SK-N-SH (cell line): ENCODE measurements around the gene MIGA2. TPM values are rescaled to one million over a fixed set of nuclear protein-coding genes. Genes with fewer than 3 reads are reported as not detected.

ENCODE experiments used
- CTCF ChIP-seq: fragments of 200-600 bp; sonication (generic); IDR thresholded peaks from 2 replicates; pipeline ENCODE4 v1.6.1; 2017; ENCODE audit warnings: antibody characterized with exemption, mild to moderate bottlenecking, moderate library complexity
- ELF1 ChIP-seq: IDR thresholded peaks from 2 replicates; pipeline ENCODE4 v1.4.0; 2012
- EP300 ChIP-seq, 2 experiments: IDR thresholded peaks; 2 replicates each; pipeline versions ENCODE4 v1.4.0 to v1.6.1; 2012; ENCODE audit warnings: borderline replicate concordance in 1 of 2, low read depth in 1 of 2, low read length in 1 of 2
- EZH2phosphoT487 ChIP-seq: fragments of 200-600 bp; sonication (generic); IDR thresholded peaks from 2 replicates; pipeline ENCODE4 v1.6.1; 2017; ENCODE audit warnings: low read depth, mixed run types, mild to moderate bottlenecking, antibody characterized with exemption, moderate library complexity, borderline replicate concordance
- FOXM1 ChIP-seq: IDR thresholded peaks from 2 replicates; pipeline ENCODE4 v1.4.0; 2012; ENCODE audit warnings: low read depth, mild to moderate bottlenecking
- NRF1 ChIP-seq: IDR thresholded peaks from 2 replicates; pipeline ENCODE4 v1.6.1; 2012; ENCODE audit warnings: low read depth, mild to moderate bottlenecking, low read length
- RCOR1 ChIP-seq: fragments of 150-350 bp; IDR thresholded peaks from 2 replicates; pipeline ENCODE4 v1.6.1; 2017; ENCODE audit warnings: antibody characterized with exemption, low read length
- RFX5 ChIP-seq: IDR thresholded peaks from 2 replicates; pipeline ENCODE4 v1.6.1; 2012; ENCODE audit warnings: mild to moderate bottlenecking, improper control_type of control experiment, low read length
- SIN3A ChIP-seq: IDR thresholded peaks from 2 replicates; pipeline ENCODE4 v1.6.1; 2012; ENCODE audit warnings: low read depth, mild to moderate bottlenecking, low read length, moderate library complexity, borderline replicate concordance
- TCF12 ChIP-seq: IDR thresholded peaks from 2 replicates; pipeline ENCODE4 v1.4.0; 2012
- TEAD4 ChIP-seq: IDR thresholded peaks from 2 replicates; pipeline ENCODE4 v1.4.0; 2012; ENCODE audit warnings: mild to moderate bottlenecking, borderline replicate concordance; ENCODE audit not compliant: insufficient read depth
- USF1 ChIP-seq: IDR thresholded peaks from 2 replicates; pipeline ENCODE4 v1.4.0; 2012; ENCODE audit warnings: low read depth, borderline replicate concordance
- USF2 ChIP-seq: fragments of 150-350 bp; IDR thresholded peaks from 2 replicates; pipeline ENCODE4 v1.6.1; 2017; ENCODE audit warnings: antibody characterized with exemption, low read length, low read depth, borderline replicate concordance
- YY1 ChIP-seq: IDR thresholded peaks from 2 replicates; pipeline ENCODE4 v1.4.0; 2012; ENCODE audit warnings: low read depth, mild to moderate bottlenecking
- polyA plus RNA-seq, 3 experiments: library from polyadenylated mRNA; depleted of rRNA; stranded (reverse); fragments of >200 nt; gene quantifications; 2 replicates each; pipeline ENCODE4 v1.2.3, GENCODE V29; 2012
- TF ChIP-seq, protein P1 (sequence below): fragments of 150-350 bp; IDR thresholded peaks from 2 replicates; pipeline ENCODE4 v1.6.1; 2016; ENCODE audit warnings: mild to moderate bottlenecking, low read depth, low read length
- TF ChIP-seq, protein P2 (sequence below): IDR thresholded peaks from 2 replicates; pipeline ENCODE4 v1.4.0; 2012; ENCODE audit warnings: low read depth
- TF ChIP-seq, protein P3 (sequence below): IDR thresholded peaks from 2 replicates; pipeline ENCODE4; 2012

MIGA2 gene
- polyA plus RNA-seq, 1 of the 3 experiments (the other 2 are of a cell fraction): 21.2 TPM

DNA sequence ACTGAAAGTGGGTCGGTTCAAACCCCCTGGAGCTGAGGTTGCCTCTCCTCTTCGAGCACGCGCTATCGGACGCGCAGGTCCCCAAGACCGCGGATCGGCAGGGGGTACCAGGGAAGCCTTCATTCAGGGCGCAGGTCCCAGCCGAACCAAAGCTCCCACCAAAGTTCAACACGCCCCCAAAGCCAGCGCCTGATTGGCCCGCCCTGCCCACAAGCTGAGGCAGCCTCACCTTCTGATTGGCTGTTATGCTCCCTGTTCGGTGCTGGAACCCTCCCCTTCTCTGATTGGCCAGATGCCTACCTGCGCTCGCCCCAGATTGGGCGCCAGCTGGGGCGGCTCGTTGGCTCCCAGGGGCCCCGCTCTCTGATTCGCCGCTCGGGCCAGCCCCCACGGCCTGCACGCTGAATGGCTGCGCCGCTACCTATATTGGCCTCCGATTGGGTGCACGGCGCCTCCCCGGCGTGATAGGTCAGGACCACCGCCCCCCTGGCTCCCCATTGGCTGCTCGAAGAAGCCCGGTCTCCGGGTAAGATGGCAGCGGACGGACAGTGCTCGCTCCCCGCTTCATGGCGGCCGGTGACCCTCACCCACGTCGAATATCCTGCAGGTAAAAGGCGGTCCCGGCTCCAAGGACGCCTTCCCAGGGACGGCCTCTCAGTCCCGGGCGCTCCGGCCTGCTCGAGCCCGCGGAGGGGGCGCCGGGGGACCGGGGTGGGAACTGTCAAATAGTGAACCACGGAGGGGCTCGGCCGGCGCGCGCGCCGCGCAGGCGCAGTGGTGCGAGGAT lies 44.4 kb downstream of the MIGA2 start, which contains the start of gene DOLPP1 (continued):
- TF ChIP-seq, protein P1, sequence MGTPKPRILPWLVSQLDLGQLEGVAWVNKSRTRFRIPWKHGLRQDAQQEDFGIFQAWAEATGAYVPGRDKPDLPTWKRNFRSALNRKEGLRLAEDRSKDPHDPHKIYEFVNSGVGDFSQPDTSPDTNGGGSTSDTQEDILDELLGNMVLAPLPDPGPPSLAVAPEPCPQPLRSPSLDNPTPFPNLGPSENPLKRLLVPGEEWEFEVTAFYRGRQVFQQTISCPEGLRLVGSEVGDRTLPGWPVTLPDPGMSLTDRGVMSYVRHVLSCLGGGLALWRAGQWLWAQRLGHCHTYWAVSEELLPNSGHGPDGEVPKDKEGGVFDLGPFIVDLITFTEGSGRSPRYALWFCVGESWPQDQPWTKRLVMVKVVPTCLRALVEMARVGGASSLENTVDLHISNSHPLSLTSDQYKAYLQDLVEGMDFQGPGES: peak; percentile 96
- TF ChIP-seq FOXM1: no peak
- peak; percentile 44 for TF ChIP-seq USF2
- no peak for TF ChIP-seq NRF1
- TF ChIP-seq EP300 (IDR thresholded peaks at IDR 0.05; ENCODE audit: borderline replicate concordance in 1 of 2, low read depth in 1 of 2, low read length in 1 of 2): 0 out of 4 replicates have a peak, but pooled peaks of 1 of the 2 experiments have one; percentile 6
- TF ChIP-seq RCOR1: no peak
- TF ChIP-seq, protein P2, sequence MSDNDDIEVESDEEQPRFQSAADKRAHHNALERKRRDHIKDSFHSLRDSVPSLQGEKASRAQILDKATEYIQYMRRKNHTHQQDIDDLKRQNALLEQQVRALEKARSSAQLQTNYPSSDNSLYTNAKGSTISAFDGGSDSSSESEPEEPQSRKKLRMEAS: peak; percentile 25; the same call in 1 of the 2 replicates
- TF ChIP-seq SIN3A: peak; percentile 87
- TF ChIP-seq, protein P3, sequence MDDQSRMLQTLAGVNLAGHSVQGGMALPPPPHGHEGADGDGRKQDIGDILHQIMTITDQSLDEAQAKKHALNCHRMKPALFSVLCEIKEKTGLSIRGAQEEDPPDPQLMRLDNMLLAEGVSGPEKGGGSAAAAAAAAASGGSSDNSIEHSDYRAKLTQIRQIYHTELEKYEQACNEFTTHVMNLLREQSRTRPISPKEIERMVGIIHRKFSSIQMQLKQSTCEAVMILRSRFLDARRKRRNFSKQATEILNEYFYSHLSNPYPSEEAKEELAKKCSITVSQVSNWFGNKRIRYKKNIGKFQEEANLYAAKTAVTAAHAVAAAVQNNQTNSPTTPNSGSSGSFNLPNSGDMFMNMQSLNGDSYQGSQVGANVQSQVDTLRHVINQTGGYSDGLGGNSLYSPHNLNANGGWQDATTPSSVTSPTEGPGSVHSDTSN: peak; percentile 76
- TF ChIP-seq USF1: no peak
- peak; percentile 96 for TF ChIP-seq RFX5
- no peak for TF ChIP-seq ELF1
- TF ChIP-seq EZH2phosphoT487: no peak
- no peak for TF ChIP-seq CTCF
- no peak for TF ChIP-seq TEAD4
- TF ChIP-seq TCF12: no peak
- peak; percentile 93 for TF ChIP-seq YY1
- TF ChIP-seq, all 33 proteins: peak for 12
